Thyroid gland (tissue), 4 donors: ENCODE results near the gene TIGAR. TPM values are rescaled to one million over a fixed set of nuclear protein-coding genes. Genes with fewer than 3 reads are reported as not detected.

Source experiments
- DNase-seq, 2 donors: peaks; one replicate each; pipeline ENCODE4 v3.0.0-alpha.2; 2019
- H3K27ac ChIP-seq, 3 donors: fragments of 200-600 bp; sonication (generic); 1 replicate in 2 of 3; 2 replicates in 1 of 3; pipeline ENCODE4 v1.5.1; 2016 to 2019; ENCODE audit warnings: mild to moderate bottlenecking in 1 of 3, moderate library complexity in 1 of 3
- H3K27me3 ChIP-seq: fragments of 200-600 bp; sonication (generic); one replicate; pipeline ENCODE4 v1.5.1; 2019
- H3K36me3 ChIP-seq, 2 donors: fragments of 200-600 bp; sonication (generic); one replicate each; pipeline ENCODE4 v1.5.1; 2016 to 2019
- H3K4me1 ChIP-seq, 2 donors: fragments of 200-600 bp; sonication (generic); one replicate each; pipeline ENCODE4 v1.5.1; 2017 to 2019
- H3K4me3 ChIP-seq, 3 donors: fragments of 200-600 bp; sonication (generic); replicated peaks in 1 of 3; 1 replicate in 2 of 3; 2 replicates in 1 of 3; pipeline ENCODE4 v1.5.1; 2016; ENCODE audit warnings: mild to moderate bottlenecking in 1 of 3
- H3K9me3 ChIP-seq: fragments of 200-600 bp; sonication (generic); one replicate; pipeline ENCODE4 v1.5.1; 2017
- POLR2A ChIP-seq, 2 donors: fragments of 450-650 bp; IDR thresholded peaks; one replicate each; pipeline ENCODE4 v1.6.1; 2017; ENCODE audit warnings: antibody characterized with exemption in 2 of 2, mild to moderate bottlenecking in 2 of 2, moderate library complexity in 1 of 2
- WGBS, 2 donors: methylation state at CpG; one replicate each; pipeline ENCODE4 v1.1.5; 2017; 5-methylcytosine and 5-hydroxymethylcytosine counted together
- intact Hi-C: fragments of 100-400 bp; cut with DNase I; formaldehyde crosslinking; loops from one replicate; pipeline ENCODE4 v1.15.1; 2023
- total RNA-seq, 4 donors: library from RNA; depleted of rRNA; stranded (reverse); fragments of >200 nt; gene quantifications; one replicate each; pipeline ENCODE4 v1.2.3, GENCODE V29; 2016
- TF ChIP-seq, protein P1 (sequence below), 6 experiments: fragments of 200-600 bp in 3 of 6; fragments of 450-650 bp in 3 of 6; sonication (generic) in 3 of 6; IDR thresholded peaks; one replicate each; pipeline ENCODE4 v1.5.1; 2016 to 2019; ENCODE audit warnings: antibody characterized with exemption in 6 of 6, mild to moderate bottlenecking in 2 of 6, inconsistent platforms in 1 of 6, moderate library complexity in 1 of 6

Gene TIGAR
- total RNA-seq, 4 donors from 2014 or later: 4.0 to 6.3 (median 5.4) TPM

DNA sequence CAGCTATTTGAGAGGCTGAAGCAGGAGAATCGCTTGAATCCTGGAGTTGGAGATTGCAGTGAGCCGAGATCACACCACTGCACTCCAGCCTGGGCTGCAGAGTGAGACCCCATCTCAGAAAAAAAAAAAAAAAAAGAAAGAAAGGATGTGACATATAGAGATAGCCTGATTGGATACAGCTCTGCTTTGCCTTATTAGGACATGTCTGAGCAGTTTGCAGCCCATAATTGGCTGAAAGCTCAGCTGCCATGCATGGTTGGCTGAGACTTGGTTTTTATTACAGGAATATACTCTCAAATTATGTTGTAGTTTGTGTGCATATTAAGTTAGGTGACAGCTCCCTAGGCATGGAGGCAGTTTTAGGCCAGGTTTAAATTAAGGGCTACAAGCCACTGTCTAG lies 6.3 kb downstream of the TIGAR start:
- Histone ChIP-seq H3K36me3 (no peaks in the 10 kb centered on the region), H3K4me3 (no peak overlapping the region), H3K4me1 (no peaks in the 10 kb centered on the region), H3K27ac (no peak overlapping the region), H3K27me3 (no peaks in the 10 kb centered on the region), H3K9me3 (no peaks in the 10 kb centered on the region)
- TF ChIP-seq, protein P1, sequence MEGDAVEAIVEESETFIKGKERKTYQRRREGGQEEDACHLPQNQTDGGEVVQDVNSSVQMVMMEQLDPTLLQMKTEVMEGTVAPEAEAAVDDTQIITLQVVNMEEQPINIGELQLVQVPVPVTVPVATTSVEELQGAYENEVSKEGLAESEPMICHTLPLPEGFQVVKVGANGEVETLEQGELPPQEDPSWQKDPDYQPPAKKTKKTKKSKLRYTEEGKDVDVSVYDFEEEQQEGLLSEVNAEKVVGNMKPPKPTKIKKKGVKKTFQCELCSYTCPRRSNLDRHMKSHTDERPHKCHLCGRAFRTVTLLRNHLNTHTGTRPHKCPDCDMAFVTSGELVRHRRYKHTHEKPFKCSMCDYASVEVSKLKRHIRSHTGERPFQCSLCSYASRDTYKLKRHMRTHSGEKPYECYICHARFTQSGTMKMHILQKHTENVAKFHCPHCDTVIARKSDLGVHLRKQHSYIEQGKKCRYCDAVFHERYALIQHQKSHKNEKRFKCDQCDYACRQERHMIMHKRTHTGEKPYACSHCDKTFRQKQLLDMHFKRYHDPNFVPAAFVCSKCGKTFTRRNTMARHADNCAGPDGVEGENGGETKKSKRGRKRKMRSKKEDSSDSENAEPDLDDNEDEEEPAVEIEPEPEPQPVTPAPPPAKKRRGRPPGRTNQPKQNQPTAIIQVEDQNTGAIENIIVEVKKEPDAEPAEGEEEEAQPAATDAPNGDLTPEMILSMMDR (IDR thresholded peaks at IDR 0.05): no peak
- no peak for TF ChIP-seq POLR2A (IDR thresholded peaks at IDR 0.05)
- intact Hi-C loops: no loop called here
- 93 to 100% methylated on average over 2 of the region's 2 CpGs for WGBS, 2 donors
- no peak for DNase-seq

DNA sequence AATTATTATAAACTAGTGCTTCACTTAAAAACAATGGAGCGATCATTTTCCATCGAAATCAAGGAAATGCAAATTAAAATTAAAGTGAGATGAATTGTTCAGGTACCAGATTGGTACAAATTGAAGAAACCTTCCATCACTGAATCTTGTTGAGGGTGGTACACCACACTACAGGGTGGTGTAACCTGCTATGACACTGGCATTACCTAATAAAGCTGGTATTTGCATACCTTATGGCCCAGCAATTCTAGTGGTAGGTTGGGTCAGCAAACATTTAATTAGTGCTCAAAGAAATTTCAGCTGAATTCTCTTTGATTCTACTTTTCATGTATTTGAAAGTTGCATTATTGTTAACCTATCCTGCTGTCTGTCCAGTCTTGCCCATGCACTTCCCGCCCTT lies 9.2 kb downstream of the TIGAR start:
- no peak for TF ChIP-seq POLR2A (IDR thresholded peaks at IDR 0.05)
- TF ChIP-seq, protein P1 (IDR thresholded peaks at IDR 0.05): no peak
- Histone ChIP-seq H3K4me1 (no peaks in the 10 kb centered on the region), H3K9me3 (no peaks in the 10 kb centered on the region), H3K27ac (no peak overlapping the region), H3K27me3 (no peaks in the 10 kb centered on the region), H3K4me3 (no peak overlapping the region), H3K36me3 (peaks cover 0 to 5% of the 10 kb centered on the region in 2 donors)
- 93 to 99% methylated on average over 3 of the region's 3 CpGs for WGBS, 2 donors
- DNase-seq: no peak
- intact Hi-C loops: no loop called here

- Histone ChIP-seq H3K4me3 (no peak overlapping the region), H3K4me1 (no peaks in the 10 kb centered on the region), H3K27ac (no peak overlapping the region), H3K36me3 (peaks cover 0 to 5% of the 10 kb centered on the region in 2 donors), H3K27me3 (no peaks in the 10 kb centered on the region), H3K9me3 (no peaks in the 10 kb centered on the region)
- WGBS, 2 donors: 87 to 89% methylated on average over 1 of the region's 1 CpG
- no peak for DNase-seq
- intact Hi-C loops: no loop called here
- TF ChIP-seq, protein P1 (IDR thresholded peaks at IDR 0.05): no peak
- TF ChIP-seq POLR2A (IDR thresholded peaks at IDR 0.05): no peak
Measured at GRCh38 chr12:4331221-4331620, 10.2 kb downstream of the TIGAR start.

DNA sequence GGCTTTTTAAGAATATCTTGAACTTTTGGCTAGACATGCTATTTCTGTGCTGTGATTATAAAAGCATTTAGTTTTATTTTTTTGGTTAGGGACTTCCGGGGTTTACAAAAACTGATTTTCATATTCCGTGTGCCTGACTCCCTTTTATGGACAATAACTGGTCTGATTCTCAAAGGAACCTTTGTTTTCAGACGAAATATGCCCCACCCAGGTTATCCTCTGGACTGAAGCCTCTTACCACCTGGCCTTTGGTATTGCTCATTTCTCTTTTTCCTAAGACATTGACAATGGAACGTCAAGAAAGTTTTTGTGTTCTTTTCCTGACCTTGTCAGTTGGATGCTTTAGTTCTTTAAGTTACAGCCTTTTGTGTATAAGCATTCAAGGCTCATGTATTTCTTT lies 10.8 kb downstream of the TIGAR start:
- 70 to 73% methylated on average over 4 of the region's 4 CpGs for WGBS, 2 donors
- no peak for TF ChIP-seq POLR2A (IDR thresholded peaks at IDR 0.05)
- TF ChIP-seq, protein P1 (IDR thresholded peaks at IDR 0.05): no peak
- DNase-seq: no peak
- Histone ChIP-seq H3K27ac (no peak overlapping the region), H3K4me1 (no peaks in the 10 kb centered on the region), H3K36me3 (peaks cover 0 to 5% of the 10 kb centered on the region in 2 donors), H3K27me3 (no peaks in the 10 kb centered on the region), H3K9me3 (no peaks in the 10 kb centered on the region), H3K4me3 (no peak overlapping the region)
- intact Hi-C loops: no loop called here

DNA sequence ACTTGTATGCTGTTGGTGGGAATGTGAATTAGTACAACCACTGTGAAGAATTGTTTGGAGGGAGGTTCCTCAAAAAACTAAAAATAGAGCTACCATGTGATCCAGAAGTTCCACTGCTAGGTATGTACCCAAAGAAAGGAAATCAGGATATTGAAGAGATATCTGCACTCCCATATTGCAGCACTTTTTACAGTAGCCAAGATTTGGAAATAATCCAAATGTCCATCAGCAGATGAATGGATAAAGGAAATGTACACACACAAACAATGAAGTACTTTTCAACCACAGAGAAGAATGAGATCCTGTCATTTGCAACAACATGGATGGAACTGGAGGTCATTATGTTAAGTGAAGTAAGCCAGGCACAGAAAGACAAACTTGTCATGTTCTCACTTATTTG lies 25.9 kb downstream of the TIGAR start:
- H3K27me3 ChIP-seq: no peaks in the 10 kb centered on the region
- TF ChIP-seq, protein P1 (IDR thresholded peaks at IDR 0.05): no peak
- no peak for TF ChIP-seq POLR2A (IDR thresholded peaks at IDR 0.05)
- no peak overlapping the region for H3K27ac ChIP-seq
- H3K4me3 ChIP-seq: no peak overlapping the region
- peaks cover 0 to 5% of the 10 kb centered on the region in 2 donors for H3K36me3 ChIP-seq
- intact Hi-C loops: no loop called here
- H3K9me3 ChIP-seq: no peaks in the 10 kb centered on the region
- no peaks in the 10 kb centered on the region for H3K4me1 ChIP-seq
- DNase-seq: no peak
